Frontal cortex (tissue), 4 donors: ENCODE data around the gene INPP5E. TPM values are rescaled to one million over a fixed set of nuclear protein-coding genes. Genes with fewer than 3 reads are reported as not detected.
A peak's percentile ranks its signal among the peaks of the same experiment; 100 is the strongest.

Experiments
- DNase-seq, 2 donors: peaks; one replicate each; pipeline ENCODE4 v3.0.0; 2012; ENCODE audit warnings: low spot score in 2 of 2
- FAIRE-seq: peaks from 2 replicates; lab custom pipeline; 2012; peaks lifted over from hg19 to GRCh38; lab: Jason Lieb, UNC
- total RNA-seq: library from RNA; depleted of rRNA; stranded (reverse); fragments of >200 nt; gene quantifications from one replicate; pipeline ENCODE4 v1.2.3, GENCODE V29; 2014
- donor health status: control.
- donor health status: control.
- donor health status: control.

INPP5E gene
- total RNA-seq: 10.2 TPM

- no peak for FAIRE-seq
Observed at GRCh38 chr9:136439481-136440408, at the start of gene INPP5E. Gene INPP5E (minus strand): TSS chr9:136439845. CDS start chr9:136439419, 426 bp downstream.

GRCh38 chr9:136488247-136489214 lies 48.9 kb upstream of the INPP5E start:
- DNase-seq (peak in 1 of 2 donors; percentile 73), FAIRE-seq (no peak)

More at GRCh38 chr9:136439481-136440408, at the start of gene INPP5E:
- peak; percentile 91 to 96 for DNase-seq

- DNase-seq: no peak
- FAIRE-seq: no peak
Observed at GRCh38 chr9:136487672-136488071, 48.0 kb upstream of the INPP5E start.

GRCh38 chr9:136486823-136487620 lies 47.4 kb upstream of the INPP5E start:
- FAIRE-seq: no peak
- no peak for DNase-seq

- DNase-seq: no peak
- no peak for FAIRE-seq
Observed at GRCh38 chr9:136486131-136486530, 46.5 kb upstream of the INPP5E start.

GRCh38 chr9:136485049-136486045 lies 45.7 kb upstream of the INPP5E start:
- DNase-seq (no peak), FAIRE-seq (no peak)

GRCh38 chr9:136484153-136485048 lies 44.8 kb upstream of the INPP5E start:
- FAIRE-seq (no peak), DNase-seq (no peak)

GRCh38 chr9:136483589-136484152 lies 44.0 kb upstream of the INPP5E start:
- DNase-seq (peak; percentile 87 to 91), FAIRE-seq (no peak)

- DNase-seq (peak; percentile 96 to 98), FAIRE-seq (no peak)
Observed at GRCh38 chr9:136482793-136483588, 43.3 kb upstream of the INPP5E start, which contains the start of gene SEC16A. Gene SEC16A (minus strand): TSS chr9:136483040. CDS start chr9:136477615, 5,425 bp downstream.

GRCh38 chr9:136482046-136482792 lies 42.6 kb upstream of the INPP5E start:
- no peak for FAIRE-seq
- DNase-seq: no peak

- no peak for DNase-seq
- no peak for FAIRE-seq
Observed at GRCh38 chr9:136481558-136481957, 41.9 kb upstream of the INPP5E start.

- FAIRE-seq (no peak), DNase-seq (no peak)
Observed at GRCh38 chr9:136476369-136477150, 36.9 kb upstream of the INPP5E start.

- FAIRE-seq: no peak
- DNase-seq: no peak
Observed at GRCh38 chr9:136474974-136475865, 35.6 kb upstream of the INPP5E start.
